Measurements from ENCODE around the gene NCR3LG1.

Gene NCR3LG1, protein sequence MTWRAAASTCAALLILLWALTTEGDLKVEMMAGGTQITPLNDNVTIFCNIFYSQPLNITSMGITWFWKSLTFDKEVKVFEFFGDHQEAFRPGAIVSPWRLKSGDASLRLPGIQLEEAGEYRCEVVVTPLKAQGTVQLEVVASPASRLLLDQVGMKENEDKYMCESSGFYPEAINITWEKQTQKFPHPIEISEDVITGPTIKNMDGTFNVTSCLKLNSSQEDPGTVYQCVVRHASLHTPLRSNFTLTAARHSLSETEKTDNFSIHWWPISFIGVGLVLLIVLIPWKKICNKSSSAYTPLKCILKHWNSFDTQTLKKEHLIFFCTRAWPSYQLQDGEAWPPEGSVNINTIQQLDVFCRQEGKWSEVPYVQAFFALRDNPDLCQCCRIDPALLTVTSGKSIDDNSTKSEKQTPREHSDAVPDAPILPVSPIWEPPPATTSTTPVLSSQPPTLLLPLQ

GRCh38 chr11:17351510-17352176 is at the start of gene NCR3LG1:
TSS of gene NCR3LG1 (plus strand) at chr11:17351800. CDS start at chr11:17351970, 170 bp downstream.
- intact Hi-C loops (cut with DNase I): loop anchor here (5.0 to 10.0 kb wide), 2 partner anchors 74 to 117 kb away; partner anchors contain the start of gene NUCB2
- peak; percentile 20 to 93 (median 60) for DNase-seq

DNA sequence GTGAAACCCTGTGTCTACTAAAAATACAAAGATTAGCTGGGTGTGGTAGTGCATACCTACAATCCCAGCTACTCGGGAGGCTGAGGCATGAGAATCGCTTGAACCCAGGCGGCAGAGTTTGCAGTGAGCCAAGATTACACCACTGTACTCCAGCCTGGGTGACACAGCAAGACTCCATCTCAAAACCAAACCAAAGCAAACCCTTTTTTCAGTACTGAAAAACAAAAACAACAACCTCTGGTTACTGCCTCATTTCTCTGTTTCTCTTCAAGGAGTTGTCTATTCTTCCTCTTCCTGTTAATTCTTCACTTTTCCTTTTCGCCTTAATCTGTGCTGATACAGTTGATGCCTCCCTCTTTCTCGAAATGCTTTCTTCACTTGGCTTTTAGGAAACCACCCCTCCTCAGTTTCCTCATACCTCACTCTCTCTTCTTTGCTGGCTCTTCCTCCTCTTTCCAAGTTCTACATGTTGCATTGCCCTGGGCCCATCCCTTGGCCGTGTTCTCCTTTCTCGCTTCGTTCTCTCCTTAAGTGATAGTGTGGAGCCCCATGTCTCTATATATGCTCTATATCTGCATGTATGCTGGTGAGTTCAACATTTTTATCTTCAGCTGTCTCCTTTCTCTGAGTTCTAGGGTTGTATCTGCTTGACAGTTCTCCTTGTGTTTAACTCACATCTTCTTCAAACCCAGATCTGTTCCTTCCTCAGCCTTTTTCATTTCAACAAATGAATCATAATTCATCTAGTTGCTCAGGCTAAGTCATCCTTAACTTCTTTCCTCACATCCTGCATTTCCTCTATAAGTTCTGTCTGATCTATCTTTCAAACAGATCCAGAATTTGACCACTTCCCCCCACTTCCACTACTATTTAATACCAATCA is 38.0 kb upstream of the NCR3LG1 start:
- DNase-seq: no peak
- intact Hi-C loops (cut with DNase I): no loop called here

- intact Hi-C loops (cut with DNase I): no loop called here
- no peak for DNase-seq
These were observed 37.4 kb upstream of the NCR3LG1 start for GRCh38 chr11:17314232-17314547.

GRCh38 chr11:17314904-17315426 is 36.6 kb upstream of the NCR3LG1 start:
- no peak for DNase-seq
- intact Hi-C loops (cut with DNase I): no loop called here

- intact Hi-C loops (cut with DNase I): no loop called here
- DNase-seq: no peak
These were observed 22.6 kb upstream of the NCR3LG1 start for GRCh38 chr11:17328871-17329494.

DNA sequence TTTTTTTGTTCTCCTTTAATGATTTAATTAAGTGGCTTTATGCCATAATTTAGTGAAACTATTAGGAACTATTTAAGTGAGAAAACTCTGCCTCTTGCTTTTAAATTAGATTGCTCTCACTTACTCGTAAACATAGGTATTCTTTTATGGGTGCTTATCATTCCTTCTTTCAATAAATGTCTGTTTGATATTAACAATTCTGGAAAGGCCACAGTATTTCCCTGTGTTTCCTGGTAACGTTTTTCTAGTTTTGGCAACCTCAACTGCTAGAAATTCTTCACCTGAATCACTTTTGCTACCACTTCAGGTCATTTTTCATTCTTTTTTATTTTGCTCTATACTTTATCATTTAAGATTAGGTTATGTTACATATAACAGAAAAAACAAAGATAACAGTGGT is 19.9 kb upstream of the NCR3LG1 start:
- DNase-seq: no peak
- intact Hi-C loops (cut with DNase I): no loop called here

DNA sequence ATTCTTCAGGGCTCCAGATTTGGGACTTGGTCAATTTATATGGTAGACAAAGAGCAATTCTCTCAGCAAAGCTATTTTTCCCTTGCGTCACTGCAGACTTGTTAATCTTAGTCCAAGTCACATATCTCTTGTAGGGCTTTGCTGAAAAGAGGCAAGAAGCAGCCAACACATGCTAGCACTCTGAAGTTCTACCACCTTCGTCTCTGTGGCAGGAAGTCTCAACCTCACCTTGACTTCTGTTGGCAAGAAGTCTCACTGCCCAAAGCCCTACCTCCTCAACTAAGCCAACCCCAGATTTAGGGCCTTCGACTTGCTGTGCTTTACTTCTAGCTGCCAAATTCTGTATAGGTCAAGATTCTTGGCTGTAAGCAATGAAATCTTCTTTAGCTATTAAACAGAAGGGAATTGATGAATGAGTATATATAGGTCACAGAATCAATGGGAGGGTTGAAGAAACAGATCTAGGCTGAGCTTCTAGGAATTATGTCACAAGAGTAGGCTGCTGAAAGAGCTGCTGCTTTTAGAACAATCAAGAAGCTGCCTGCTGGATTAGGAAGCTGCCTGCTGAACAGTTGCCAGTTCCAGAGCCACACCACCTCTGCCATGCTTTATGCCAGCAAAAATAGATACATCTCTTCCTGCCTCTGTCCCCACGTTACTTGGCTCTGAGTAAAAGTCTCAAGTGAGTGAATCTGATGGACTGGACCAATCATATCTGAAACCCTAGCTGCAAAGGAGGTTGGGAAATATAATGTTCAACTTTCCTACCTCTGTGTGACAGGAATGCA is 17.6 kb upstream of the NCR3LG1 start:
- DNase-seq: peak in 1 of 10 donors; percentile 37

GRCh38 chr11:17343257-17343656 is 8.3 kb upstream of the NCR3LG1 start:
- intact Hi-C loops (cut with DNase I): no loop called here

More for the DNA sequence above, 17.6 kb upstream of the NCR3LG1 start:
- intact Hi-C loops (cut with DNase I): no loop called here

DNA sequence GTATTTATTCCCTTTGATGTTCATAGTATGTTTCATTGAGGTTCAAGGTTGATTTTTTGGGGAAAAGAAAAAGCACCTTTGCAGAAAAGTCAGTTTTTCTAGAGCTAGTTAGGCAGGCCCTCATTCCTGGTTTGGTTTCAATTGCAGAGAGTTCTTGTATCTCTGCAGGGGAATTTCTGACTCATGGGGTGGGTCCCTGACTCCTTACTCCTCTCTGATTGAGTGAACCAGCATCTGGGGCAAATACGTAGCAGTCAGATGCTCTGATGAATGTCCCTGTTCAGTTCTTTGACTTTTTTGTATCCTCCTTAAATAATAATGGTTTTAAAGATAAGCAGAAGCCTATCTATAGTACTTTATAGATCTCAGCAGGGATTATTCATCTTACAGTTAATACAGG is 7.7 kb upstream of the NCR3LG1 start:
- DNase-seq: no peak
- intact Hi-C loops (cut with DNase I): no loop called here

More at GRCh38 chr11:17343257-17343656, 8.3 kb upstream of the NCR3LG1 start:
- no peak for DNase-seq

- intact Hi-C loops (cut with DNase I): no loop called here
- DNase-seq: no peak
These were observed 3.9 kb upstream of the NCR3LG1 start for GRCh38 chr11:17347676-17348075.

DNA sequence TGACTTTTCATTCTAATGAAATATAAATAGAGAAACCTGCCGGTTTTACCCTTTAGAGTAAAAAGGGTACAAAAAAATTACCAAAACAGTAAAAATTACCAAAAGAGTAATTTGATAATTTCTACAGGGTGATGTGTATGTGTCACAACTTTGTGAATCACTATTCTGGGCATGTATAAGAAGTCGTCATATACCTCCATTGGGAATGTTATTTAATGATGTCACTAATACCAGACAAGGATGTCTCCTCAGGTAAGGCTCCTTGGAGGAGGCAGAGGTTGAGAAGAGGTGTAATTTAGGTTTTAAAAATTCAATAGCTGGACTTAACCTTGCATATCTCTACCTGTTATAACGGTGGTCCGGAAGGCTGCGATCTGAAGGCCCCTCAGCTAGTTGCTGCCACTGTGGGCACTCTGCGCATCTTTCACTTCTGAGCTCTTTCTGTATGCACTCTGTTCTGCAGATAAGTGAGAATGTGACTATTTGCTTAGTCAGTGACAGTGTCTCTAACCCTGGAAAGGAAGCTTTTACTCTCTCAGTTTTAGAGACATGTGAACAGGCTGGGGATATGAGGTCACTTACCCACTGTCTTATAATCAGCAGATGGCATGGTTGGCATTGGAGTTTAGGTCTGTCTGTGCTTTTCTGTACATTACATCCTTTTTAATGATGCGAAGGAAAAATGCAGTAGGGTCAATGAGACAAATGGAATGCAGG is 987 bp upstream of the NCR3LG1 start:
- intact Hi-C loops (cut with DNase I): loop anchor here (5.0 to 10.0 kb wide), 2 partner anchors 73 to 116 kb away; partner anchors contain the start of gene NUCB2
- no peak for DNase-seq

GRCh38 chr11:17351172-17351509 is 459 bp upstream of the NCR3LG1 start:
- intact Hi-C loops (cut with DNase I): loop anchor here (5.0 to 10.0 kb wide), 2 partner anchors 74 to 116 kb away; partner anchors contain the start of gene NUCB2
- DNase-seq: no peak

- DNase-seq: peak; percentile 41 to 95 (median 76)
- intact Hi-C loops (cut with DNase I): loop anchor here (5.0 to 10.0 kb wide), 2 partner anchors 76 to 118 kb away; partner anchors contain the start of gene NUCB2
These were observed 1.6 kb downstream of the NCR3LG1 start for GRCh38 chr11:17352950-17353820.

- intact Hi-C loops (cut with DNase I): loop anchor here (5.0 to 10.0 kb wide), 2 partner anchors 77 to 119 kb away; partner anchors contain the start of gene NUCB2
- no peak for DNase-seq
These were observed 2.4 kb downstream of the NCR3LG1 start for GRCh38 chr11:17353821-17354600.

DNA sequence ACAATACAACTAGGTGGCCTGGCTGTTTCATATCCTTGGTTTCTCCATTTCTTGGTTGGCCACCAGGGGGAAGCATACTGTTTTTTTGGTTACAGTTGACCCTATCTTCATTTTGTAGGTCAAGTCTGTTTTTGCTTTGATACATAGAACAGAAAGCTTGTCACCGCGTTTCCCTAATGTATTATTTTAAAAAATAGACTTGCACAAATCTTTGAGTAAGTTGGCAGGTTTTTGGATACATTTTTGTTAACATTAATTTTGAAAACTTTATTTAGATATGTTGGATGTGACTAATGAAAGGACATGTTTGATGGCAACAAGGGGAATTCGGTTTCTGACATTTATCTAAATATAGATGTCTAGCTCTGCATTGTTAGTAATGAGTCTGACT is 3.0 kb downstream of the NCR3LG1 start:
- DNase-seq: peak in 5 of 10 donors; percentile 15 to 58 (median 38)
- intact Hi-C loops (cut with DNase I): loop anchor here (5.0 to 10.0 kb wide), 2 partner anchors 77 to 120 kb away; partner anchors contain the start of gene NUCB2

- no peak for DNase-seq
- intact Hi-C loops (cut with DNase I): no loop called here
These were observed 14.9 kb downstream of the NCR3LG1 start for GRCh38 chr11:17366495-17366894.
